Middle frontal gyrus (tissue), 1 donor: ENCODE results near the gene RNF217.
"Not testable (repeated sequence)": the region's sequence is repeated elsewhere in the genome, so short reads cannot be mapped to it uniquely, and the experiment has no call there.

Experiments
- DNase-seq: peaks from one replicate; pipeline ENCODE4 v3.0.0-alpha.2; 2015; ENCODE audit warnings: low spot score; ENCODE audit errors: extremely low spot score

RNF217 gene

DNA sequence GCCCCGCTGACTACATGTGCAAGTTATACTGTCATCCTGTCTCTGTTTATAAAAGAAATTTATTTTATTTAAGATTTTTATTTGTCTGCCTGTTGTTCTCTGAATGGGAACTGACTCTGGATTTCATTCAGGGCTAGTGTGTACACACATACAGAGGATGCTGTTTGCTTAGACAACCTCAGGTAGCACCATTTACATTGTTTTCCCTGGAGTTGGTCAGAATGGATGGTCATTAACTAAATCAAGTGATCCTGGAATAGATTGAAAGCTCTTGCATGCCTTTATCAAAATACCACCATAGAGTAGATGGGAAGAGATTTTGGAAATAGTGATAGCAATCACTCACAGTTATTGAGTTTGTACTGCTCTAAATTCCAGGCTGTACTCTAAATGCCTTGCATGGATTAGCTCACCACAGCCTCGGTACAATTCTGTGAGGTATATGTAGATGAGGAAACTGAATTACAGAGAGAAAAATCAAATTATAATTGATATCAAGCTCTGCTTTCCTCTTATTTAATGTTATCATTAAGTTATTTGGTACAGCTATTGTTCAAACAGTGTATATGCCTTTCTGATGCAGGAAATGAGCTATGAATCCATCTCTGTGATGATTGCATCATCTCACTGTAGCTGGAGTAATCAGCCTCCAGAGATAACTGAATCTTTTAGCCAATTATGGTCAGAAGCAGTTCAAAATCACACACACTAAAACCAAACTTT, 51.9 kb downstream of the RNF217 start:
- DNase-seq, result no peak

DNA sequence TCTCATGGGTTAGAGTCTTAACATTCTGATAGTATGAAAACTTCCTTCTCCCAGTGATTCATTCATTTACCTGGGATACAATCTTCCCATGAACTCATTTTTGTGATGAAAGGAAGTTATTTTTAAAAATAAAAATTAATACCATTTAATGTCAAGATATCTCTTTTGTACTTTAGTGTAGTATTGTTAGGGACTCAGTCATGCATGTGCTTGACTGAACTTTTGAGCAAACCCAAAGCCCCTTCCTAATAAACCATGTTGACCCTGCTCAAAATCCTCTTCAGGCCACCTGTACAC, 52.4 kb downstream of the RNF217 start:
- DNase-seq, result no peak

DNA sequence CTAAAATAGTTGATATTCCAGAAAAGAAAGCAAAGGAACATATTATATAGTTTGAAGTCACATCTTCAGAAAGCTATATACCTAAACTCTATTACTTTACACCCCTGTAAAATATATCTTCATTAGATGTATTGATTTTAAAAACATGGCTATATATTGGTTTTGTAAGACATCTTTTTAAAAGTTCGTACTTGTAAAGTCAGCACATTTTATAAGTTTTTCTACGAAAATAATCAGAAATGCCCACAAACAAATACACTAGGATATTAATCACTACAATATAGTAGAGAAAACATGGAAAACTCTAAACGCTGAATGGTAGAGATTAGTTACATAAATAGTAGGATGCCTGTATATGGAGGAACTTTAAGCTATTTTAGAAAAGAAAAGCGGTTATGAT, 52.9 kb downstream of the RNF217 start:
- DNase-seq, result no peak

DNA sequence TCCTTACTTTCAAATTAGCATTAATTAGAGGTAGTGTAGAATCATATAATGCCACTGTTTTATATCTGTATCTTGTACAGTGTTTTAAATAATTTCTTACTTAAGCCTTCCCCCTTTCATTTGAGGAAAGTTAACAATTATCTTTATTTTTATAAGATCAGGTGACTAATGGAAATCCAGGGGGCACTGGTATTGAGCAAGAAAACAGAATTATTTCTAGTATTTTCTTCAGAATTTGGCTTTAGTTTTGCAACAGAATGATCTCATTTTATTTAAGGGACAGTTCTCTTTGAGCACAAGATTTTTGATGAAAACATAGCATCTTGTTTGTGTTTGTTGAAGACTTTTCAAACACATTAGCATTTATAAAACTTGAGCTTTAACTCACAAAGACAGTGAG, 55.9 kb downstream of the RNF217 start:
- DNase-seq, result no peak

DNA sequence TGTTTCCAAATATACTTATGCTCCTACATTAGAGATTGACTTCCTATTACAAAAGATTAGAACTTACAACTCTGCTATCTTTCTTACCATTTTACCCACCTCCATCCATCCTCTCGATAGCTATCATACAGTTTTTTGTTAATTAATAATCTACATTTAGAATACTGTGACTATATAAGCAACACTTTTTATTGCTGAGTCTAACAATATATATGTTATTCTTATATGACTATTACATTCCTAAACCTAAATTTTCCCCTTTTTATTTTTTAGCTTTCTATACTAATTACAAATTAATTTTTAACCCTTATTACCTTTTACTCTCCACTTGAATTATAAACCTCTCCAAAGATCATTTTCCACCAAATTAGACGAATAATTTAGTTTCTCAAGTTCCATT, 57.0 kb downstream of the RNF217 start:
- DNase-seq, result no peak

DNA sequence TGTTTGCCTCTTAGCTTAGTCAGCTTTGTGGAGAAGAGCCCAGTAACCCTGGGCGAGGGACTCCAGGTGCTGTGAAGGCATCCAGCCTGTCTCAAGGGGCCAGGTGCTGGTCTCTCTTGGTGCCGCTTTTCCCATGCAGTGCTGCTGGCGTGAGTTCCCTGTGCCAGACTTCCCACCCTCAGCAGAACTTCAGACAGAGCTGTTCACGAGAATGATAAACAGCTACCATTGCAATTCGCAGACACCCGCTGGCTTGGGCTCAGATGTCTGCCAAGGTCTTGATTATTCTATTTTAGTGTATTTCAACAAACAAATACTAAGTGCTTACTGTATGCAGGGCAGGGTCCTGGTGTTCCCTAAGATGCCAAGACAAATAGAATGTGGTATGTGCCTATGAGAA, 57.7 kb downstream of the RNF217 start:
- DNase-seq, result no peak

DNA sequence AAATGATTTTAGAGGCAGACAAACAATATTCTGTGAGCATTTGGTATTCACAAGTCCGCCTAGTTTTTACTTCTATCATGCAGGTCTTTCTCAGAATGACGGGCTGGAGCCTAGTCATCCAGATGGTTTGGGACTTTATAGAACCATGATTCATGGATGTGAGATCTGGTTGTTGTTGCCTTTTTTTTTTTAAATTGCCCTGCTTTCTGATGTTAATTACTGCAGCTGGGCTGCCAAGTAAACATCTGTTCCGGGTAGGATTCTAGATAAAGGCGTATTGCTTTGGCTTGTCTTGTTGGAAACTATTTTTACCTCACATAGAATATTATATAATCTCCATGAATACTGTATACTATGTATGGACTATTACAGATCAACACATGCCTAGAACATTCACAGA, 58.1 kb downstream of the RNF217 start:
- DNase-seq, result no peak

DNA sequence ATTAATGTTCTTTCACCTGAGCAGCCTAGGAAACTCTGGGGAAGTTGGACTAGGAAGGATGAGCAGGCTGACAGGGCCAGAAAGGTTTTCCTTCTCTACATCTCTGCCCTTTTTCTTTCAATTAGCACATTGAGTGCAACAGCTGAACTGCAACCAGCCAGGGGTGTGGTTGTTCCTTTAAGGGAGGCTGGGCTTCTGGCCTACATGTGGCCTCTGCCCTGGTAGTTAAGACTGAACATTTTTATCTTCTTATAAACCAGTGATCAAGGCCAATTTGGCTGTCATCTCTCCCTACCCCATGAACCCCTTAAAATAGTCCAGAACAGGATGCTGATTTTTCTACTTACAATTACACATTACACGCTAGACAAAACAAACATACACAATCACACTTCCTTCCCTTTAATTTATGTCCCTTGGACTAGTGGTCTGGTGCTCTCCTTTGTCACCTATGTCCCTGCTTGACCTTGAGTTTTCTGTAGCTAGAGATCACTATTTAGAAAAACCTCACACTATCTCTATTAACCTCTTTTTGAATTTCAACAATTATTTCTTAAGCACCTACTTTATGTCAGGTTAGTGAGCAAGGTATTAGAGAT, 60.3 kb downstream of the RNF217 start:
- no peak for DNase-seq

DNA sequence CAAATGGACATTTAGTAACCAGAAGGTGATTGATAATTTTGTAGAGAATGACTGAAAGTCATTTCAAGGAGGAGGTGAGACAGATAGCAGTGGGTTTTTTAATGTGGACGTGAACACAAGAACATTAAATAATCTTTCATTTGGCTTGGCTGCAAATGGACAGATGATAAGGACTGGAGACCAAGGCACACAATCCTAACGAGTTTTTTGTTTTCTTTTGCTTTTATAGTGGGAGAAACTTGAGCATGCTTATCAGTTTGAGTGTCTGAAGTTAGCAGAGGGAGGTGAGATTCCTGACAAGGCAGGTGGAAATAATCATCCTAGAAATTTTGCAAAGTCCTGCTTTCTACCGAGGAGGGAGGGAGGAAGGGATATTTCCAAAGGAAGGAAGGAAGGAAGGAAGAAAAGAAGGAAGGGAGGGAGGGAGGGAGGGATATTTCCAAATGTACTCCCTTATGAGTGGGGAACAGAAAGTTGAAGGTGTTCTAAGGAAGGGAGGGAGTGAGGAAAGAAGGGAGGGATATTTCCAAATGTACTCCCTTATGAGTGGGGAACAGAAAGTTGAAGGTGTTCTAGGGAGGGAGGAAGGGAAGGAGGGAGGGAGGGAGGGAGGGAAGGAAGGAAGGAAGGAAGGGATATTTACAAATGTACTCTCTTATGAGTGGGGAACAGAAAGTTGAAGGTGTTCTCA, 63.1 kb downstream of the RNF217 start:
- DNase-seq, result no peak

DNA sequence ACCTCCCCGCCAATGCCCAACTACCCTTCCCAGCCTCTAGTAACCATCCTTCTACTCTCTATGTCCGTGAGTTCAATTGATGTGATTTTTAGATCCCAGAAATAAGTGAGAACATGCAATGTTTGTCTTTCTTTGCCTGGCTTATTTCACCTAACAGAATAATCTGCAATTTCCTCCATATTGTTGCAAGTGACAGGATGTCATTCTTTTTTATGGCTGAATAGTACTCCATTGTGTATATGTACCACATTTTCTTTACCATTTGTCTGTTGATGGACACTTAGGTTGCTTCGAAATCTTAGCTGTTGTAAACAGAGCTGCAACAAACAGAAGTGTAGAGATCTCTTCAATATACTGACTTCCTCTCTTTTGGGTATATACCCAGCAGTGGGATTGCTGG, 65.0 kb downstream of the RNF217 start:
- no peak for DNase-seq

DNA sequence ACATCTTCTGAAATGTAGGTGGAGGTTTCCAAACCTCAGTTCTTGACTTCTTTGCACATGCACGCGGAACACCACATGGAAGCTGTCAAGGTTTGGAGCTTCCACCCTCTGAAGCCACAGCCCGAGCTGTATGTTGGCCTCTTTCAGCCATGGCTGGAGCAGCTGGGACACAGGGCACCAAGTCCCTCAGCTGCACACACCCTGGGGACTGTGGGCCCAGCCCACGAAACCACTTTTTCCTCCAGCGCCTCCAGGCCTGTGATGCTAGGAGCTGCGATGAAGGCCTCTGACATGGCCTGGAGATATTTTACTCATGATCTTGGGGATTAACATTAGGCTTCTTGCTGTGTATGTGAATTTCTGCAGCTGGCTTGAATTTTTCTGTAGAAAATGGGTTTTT, 68.7 kb downstream of the RNF217 start:
- no peak for DNase-seq

DNA sequence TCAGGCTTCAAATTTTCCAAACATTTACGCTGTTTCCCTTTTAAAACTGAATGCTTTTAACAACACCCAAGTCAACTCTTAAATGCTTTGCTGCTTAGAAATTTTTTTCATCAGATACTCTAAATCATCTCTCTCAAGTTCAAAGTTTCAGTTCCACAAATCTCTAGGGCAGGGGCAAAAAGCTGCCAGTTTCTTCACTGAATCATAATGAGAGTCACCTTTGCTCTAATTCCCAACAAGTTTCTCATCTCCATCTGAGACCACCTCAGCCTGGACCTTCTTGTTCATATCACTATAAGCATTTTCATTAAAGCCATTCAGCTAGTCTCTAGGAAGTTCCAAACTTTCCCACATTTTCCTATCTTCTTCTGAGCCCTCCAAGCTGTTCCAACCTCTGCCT, 69.1 kb downstream of the RNF217 start:
- DNase-seq, result no peak

DNA sequence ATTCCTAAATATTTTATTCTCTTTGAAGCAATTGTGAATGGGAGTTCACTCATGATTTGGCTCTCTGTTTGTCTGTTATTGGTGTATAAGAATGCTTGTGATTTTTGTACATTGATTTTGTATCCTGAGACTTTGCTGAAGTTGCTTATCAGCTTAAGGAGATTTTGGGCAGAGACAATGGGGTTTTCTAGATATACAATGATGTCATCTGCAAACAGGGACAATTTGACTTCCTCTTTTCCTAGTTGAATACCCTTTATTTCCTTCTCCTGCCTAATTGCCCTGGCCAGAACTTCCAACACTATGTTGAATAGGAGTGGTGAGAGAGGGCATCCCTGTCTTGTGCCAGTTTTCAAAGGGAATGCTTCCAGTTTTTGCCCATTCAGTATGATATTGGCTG, 72.7 kb downstream of the RNF217 start:
- not testable (repeated sequence) for DNase-seq

DNA sequence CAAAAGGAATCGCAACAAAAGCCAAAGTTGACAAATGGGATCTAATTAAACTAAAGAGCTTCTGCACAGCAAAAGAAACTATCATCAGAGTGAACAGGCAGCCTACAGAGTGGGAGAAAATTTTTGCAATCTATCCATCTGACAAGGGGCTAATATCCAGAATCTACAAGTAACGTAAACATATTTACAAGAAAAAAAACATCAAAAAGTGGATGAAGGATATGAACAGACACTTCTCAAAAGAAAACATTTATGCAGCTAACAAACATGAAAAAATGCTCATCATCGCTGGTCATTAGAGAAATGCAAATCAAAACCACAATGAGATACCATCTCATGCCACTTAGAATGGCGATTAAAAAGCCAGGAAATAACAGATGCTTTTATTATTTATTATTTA, 74.2 kb downstream of the RNF217 start:
- not testable (repeated sequence) for DNase-seq

DNA sequence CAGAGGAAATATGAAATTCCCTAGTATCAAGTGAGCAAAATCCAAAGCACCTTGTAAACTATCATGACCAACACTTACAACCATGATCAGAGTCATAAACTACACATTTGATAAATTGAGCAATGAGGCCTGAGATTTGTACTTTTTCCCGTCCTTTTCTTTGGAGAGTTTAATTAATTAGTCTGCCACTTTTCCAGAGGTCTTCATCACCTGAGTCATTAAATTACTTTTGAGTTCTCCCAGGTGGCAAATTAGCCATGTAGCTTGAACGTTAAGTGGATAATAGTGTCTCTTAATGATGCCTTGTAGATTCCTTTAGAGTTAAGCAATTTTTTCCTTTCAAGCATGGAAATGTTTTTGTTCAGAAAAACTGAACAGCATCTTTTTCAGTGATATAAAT, 75.6 kb downstream of the RNF217 start:
- DNase-seq, result no peak

DNA sequence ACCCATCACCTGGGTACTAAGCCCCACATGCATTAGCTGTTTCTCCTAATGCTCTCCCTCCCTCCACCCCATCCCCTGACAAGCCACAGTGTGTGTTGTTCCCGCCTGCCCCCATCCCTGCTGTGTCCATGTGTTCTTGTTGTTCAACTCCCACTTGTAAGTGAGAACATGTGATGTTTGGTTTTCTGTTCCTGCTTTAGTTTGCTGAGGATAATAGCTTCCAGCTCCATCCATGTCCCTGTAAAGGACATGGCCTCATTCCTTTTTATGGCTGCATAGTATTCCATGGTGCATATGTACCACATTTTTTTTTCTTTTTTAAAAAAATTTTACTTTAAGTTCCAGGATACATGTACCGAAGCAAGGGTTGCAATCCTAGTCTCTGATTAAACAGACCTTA, 76.7 kb downstream of the RNF217 start:
- no peak for DNase-seq

DNA sequence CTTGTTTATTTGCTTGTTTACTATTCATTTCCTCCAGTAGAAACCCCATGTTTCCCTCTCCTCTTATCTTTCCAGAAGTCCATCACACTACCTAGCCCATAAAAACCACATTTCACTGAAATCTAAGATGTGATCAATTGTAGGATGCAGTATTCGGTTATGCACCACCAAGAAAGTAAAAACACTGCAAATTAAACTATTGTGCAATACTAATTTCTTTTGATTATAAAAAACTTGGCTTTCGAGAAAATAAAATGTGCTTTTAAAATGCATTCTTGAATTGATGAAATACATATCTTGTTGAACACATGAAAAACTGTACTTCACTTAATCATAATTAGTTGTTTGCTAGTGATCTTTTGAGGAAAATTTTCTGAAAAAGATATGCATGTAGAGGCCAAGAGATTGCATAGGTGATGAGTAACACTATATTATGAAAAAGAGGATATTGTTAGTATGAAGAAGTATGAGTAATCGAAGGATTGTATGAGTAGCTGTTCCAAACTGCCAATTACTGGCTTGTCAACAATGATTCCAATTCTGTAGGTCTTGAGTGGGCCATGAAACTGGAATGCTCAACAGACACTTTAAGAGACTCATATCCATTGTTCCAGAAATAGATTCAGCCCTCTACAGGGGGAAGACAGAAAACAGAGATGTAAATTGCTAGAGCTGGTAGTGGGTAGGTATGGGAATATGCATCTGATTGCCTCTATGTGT, 79.7 kb downstream of the RNF217 start:
- DNase-seq, result no peak

DNA sequence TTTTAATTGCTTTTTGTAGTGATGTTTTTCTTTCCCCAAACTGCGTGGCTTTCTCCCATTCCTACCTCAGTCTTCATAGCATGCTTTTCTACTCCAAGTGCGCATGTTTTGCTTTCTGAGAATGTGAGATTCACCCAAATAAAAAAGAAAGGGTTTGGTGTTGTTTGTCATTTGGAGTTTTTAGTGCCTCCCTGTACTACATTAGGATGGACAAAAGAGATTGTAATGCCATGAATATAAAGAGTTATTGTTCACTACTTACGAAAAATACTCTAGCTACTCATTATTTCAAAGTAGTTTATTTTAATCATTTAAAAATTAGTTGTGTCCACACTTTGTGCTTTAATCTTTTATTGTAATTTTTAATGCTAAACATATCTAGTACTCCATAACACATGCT, 81.8 kb downstream of the RNF217 start:
- no peak for DNase-seq

DNA sequence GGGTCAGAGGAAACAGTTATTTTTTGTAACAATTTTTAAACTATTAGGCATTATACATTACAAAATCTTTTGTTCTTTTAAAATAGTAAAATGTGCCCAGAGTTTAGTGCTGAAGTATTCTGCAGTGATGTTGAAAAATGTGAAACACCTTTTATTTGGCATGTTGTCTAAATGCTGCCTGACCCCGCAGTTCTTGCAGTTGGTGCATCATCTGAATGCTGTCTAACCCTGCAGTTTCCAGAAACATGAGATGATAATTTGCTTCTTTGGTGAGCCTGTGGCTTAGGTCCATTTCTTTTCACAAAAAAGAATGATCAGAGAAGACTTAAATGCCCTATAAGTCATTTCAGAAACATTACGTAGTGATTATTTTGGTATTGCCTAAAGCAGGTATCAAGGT, 82.4 kb downstream of the RNF217 start:
- DNase-seq, result no peak

DNA sequence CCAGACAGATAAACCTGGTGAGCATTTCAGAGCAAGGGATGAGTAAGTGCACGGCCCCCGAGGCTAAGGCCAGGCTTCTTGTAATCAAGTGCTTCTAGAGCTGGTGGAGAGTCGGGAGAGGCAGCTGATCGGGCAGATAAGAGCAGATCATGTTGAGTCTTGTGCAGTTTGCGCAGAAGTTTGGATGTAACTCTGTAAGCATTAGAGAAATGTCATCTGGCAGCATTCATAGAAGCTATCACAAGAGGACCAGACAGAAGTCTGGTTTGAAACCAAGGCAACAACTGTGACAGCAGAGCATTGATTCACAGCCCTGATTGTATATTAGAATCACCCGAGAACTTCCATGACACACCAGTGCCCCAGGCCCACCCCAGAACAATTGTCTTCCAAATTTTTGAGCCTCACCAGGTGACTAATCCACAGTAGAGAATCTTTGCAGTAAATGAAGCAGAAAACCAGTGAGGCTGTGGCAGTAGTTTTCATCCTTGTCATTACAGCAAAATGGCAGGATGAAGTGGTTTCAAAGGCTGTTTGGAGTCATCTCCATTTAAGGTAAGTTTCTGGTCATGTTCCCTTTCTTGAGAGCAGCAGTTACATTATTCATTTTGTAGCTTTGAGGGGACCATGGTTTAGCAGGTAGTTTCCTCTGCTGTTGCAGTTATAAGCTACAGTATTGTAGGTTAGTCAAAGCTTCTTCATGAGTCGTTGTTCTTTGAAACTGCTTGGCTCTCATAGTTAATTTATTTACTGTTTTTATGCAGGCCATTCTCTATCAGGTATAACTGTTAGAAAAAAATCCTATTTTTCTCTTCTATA, 84.1 kb downstream of the RNF217 start:
- no peak for DNase-seq

DNA sequence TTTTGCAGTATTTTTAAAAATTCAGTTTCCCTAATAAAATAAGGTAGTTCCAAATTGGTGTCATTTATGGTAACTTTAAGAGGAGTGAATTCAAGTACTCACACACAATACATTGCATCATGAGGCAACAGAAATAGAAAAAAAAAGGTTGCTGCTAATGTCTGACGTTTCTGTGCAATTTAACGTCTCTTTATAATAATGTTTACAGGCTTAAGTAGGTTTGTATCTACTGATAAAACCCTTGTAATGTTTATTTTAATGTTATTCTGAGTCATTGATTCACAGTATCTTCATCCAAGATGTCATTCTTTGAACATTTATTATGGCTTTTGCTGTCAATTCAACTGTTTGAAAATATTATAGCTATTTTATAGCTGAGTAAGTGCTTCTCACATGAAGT, 86.0 kb downstream of the RNF217 start:
- no peak for DNase-seq
